Measurements from ENCODE around the gene ABCA5.

The ABCA5 gene

GRCh38 chr17:69346766-69347165, 19.8 kb upstream of the ABCA5 start:
- TF ChIP-seq CTCF (IDR thresholded peaks at IDR 0.05; ENCODE audit: low read depth, low read length): no peak
- DNase-seq (ENCODE audit: low read depth, low spot score): no peak
- H3K4me3 ChIP-seq (ENCODE audit: low read depth, low read length): no peak overlapping the region
- in situ Hi-C loops (cut with HindIII; ENCODE audit: low sequenced_read_pairs): no loop called here

GRCh38 chr17:69344939-69345338, 18.0 kb upstream of the ABCA5 start:
- no peak overlapping the region for H3K4me3 ChIP-seq (ENCODE audit: low read depth, low read length)
- in situ Hi-C loops (cut with HindIII; ENCODE audit: low sequenced_read_pairs): no loop called here
- DNase-seq (ENCODE audit: low read depth, low spot score): no peak
- no peak for TF ChIP-seq CTCF (IDR thresholded peaks at IDR 0.05; ENCODE audit: low read depth, low read length)

DNA sequence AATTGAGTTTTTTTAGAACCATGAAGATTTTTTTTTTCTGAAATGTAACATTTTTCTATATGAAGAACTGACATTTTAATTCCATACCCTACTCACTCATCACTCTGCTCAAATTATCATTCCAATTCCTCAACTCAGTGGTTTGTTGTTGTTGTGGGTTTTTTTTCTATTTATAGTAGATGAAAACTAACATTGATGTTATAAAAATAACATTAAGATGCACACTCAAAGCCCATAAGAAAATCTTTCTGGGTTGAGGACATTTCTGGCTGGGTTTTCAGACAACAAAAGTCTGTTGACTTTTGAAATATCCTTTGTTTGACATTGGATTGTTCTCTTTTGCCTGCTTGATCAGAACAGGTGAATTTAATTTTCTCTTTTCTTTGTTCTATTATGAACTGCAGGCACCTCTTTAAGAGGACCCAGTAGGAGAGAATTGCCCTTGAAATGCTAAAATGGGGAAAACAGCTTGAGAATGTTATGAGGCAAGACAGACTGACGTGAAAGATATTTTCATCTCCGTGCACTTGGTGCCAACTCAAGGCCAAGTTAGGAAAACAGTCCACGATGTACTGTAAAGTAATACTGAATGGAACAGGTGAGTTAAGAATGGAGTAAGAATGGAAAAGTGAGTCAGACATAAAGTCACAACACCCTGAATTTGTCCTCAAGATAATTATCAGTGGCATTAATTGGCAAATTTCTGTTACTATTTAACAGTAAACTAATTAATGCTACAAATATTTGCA, 16.1 kb upstream of the ABCA5 start:
- no peak overlapping the region for H3K4me3 ChIP-seq (ENCODE audit: low read depth, low read length)
- in situ Hi-C loops (cut with HindIII; ENCODE audit: low sequenced_read_pairs): no loop called here
- no peak for TF ChIP-seq CTCF (IDR thresholded peaks at IDR 0.05; ENCODE audit: low read depth, low read length)
- no peak for DNase-seq (ENCODE audit: low read depth, low spot score)

DNA sequence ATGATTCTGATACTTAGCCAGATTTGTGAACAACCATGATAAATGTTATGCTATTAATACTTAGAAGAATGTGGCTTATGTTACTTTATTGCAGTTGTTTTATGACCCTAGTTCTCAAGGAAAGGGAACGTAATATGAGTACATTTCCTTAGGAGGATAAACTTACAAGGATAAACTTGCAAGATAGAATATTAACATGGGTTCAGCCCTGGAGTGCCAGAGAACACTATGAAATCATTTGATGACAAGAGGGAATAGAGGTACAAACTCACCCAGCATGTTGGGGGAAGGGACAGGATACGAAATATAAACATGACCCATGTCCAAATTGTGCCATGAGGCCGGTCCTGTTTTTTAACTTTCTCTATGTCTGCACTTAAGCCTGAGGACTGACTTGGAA, 13.0 kb upstream of the ABCA5 start:
- no peak overlapping the region for H3K4me3 ChIP-seq (ENCODE audit: low read depth, low read length)
- no peak for DNase-seq (ENCODE audit: low read depth, low spot score)
- in situ Hi-C loops (cut with HindIII; ENCODE audit: low sequenced_read_pairs): no loop called here
- no peak for TF ChIP-seq CTCF (IDR thresholded peaks at IDR 0.05; ENCODE audit: low read depth, low read length)

- H3K4me3 ChIP-seq (ENCODE audit: low read depth, low read length): no peak overlapping the region
- no peak for DNase-seq (ENCODE audit: low read depth, low spot score)
- in situ Hi-C loops (cut with HindIII; ENCODE audit: low sequenced_read_pairs): no loop called here
- no peak for TF ChIP-seq CTCF (IDR thresholded peaks at IDR 0.05; ENCODE audit: low read depth, low read length)
Observed at GRCh38 chr17:69336996-69337395, 10.1 kb upstream of the ABCA5 start.

- in situ Hi-C loops (cut with HindIII; ENCODE audit: low sequenced_read_pairs): no loop called here
- no peak overlapping the region for H3K4me3 ChIP-seq (ENCODE audit: low read depth, low read length)
- no peak for TF ChIP-seq CTCF (IDR thresholded peaks at IDR 0.05; ENCODE audit: low read depth, low read length)
- DNase-seq (ENCODE audit: low read depth, low spot score): no peak
Observed at GRCh38 chr17:69336580-69336979, 9.6 kb upstream of the ABCA5 start.
